Measurements from ENCODE around the gene FTCDNL1. TPM values are rescaled to one million over a fixed set of nuclear protein-coding genes. Genes with fewer than 3 reads are reported as not detected.

The FTCDNL1 gene
- total and polyA plus RNA-seq, 2 of the 13 experiments (the other 11 are each of a cell fraction or from before 2014, with no cell fraction given), result 0.98 to 1.4 TPM

DNA sequence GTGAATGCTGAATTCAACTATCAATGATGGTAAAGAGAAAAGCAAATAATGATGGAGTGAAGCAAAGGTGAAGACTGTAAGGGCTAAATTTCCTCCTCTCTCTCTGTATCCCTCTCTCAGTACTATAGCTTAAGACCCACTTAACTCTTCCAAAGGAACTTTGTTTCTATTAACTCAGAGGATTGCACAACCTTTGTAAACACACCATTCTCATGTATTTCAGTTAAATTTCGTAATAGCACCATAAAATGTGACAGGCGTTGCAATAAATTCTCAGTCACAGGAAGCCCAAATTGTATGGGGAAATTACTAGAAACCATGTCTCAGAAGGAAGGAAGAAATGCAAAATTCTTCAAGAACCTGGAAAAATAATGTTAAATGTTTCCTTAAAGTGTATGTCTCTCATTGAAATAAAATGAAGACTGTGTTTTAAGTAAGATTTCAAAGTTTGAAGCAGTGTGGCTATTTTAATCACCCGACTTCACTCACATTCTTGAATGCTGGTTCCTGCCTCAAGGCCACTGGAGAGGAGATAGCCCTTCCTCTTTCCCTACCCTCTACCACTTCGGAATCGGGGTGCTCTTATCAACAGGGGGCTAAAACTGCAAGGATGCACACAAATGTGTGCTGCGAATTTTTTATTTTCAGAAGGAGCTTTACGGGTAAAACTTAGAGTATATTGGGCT, 112.1 kb downstream of the FTCDNL1 start (continued):
- TF ChIP-seq, protein P1, sequence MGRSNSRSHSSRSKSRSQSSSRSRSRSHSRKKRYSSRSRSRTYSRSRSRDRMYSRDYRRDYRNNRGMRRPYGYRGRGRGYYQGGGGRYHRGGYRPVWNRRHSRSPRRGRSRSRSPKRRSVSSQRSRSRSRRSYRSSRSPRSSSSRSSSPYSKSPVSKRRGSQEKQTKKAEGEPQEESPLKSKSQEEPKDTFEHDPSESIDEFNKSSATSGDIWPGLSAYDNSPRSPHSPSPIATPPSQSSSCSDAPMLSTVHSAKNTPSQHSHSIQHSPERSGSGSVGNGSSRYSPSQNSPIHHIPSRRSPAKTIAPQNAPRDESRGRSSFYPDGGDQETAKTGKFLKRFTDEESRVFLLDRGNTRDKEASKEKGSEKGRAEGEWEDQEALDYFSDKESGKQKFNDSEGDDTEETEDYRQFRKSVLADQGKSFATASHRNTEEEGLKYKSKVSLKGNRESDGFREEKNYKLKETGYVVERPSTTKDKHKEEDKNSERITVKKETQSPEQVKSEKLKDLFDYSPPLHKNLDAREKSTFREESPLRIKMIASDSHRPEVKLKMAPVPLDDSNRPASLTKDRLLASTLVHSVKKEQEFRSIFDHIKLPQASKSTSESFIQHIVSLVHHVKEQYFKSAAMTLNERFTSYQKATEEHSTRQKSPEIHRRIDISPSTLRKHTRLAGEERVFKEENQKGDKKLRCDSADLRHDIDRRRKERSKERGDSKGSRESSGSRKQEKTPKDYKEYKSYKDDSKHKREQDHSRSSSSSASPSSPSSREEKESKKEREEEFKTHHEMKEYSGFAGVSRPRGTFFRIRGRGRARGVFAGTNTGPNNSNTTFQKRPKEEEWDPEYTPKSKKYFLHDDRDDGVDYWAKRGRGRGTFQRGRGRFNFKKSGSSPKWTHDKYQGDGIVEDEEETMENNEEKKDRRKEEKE (IDR thresholded peaks at IDR 0.05), result no peak
- TF ChIP-seq SUZ12 (IDR thresholded peaks at IDR 0.05; ENCODE audit: low read depth, low read length), result no peak
- no peak for TF ChIP-seq ZNF33B (CRISPR knock-in tag; IDR thresholded peaks at IDR 0.05)
- TF ChIP-seq, protein P2, sequence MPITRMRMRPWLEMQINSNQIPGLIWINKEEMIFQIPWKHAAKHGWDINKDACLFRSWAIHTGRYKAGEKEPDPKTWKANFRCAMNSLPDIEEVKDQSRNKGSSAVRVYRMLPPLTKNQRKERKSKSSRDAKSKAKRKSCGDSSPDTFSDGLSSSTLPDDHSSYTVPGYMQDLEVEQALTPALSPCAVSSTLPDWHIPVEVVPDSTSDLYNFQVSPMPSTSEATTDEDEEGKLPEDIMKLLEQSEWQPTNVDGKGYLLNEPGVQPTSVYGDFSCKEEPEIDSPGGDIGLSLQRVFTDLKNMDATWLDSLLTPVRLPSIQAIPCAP (CRISPR knock-in tag; IDR thresholded peaks at IDR 0.05; ENCODE audit: low read depth), result no peak
- TF ChIP-seq, protein P3, sequence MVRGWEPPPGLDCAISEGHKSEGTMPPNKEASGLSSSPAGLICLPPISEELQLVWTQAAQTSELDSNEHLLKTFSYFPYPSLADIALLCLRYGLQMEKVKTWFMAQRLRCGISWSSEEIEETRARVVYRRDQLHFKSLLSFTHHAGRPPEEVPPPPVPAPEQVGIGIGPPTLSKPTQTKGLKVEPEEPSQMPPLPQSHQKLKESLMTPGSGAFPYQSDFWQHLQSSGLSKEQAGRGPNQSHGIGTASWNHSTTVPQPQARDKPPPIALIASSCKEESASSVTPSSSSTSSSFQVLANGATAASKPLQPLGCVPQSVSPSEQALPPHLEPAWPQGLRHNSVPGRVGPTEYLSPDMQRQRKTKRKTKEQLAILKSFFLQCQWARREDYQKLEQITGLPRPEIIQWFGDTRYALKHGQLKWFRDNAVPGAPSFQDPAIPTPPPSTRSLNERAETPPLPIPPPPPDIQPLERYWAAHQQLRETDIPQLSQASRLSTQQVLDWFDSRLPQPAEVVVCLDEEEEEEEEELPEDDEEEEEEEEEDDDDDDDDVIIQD (CRISPR knock-in tag; IDR thresholded peaks at IDR 0.05; ENCODE audit: low read depth), result peak; percentile 82; the same call in 1 of the 2 replicates
- TF ChIP-seq TCF7 (IDR thresholded peaks at IDR 0.05; ENCODE audit: low read depth), result 0 out of 2 replicates have a peak, but pooled peaks have one; percentile 34
- TF ChIP-seq POLR2AphosphoS2 (IDR thresholded peaks at IDR 0.05; ENCODE audit: low read depth, low read length), result no peak
- TF ChIP-seq ZNF431 (CRISPR knock-in tag; IDR thresholded peaks at IDR 0.05; ENCODE audit: borderline replicate concordance, low read depth), result no peak
- no peak for TF ChIP-seq ZNF496 (CRISPR knock-in tag; IDR thresholded peaks at IDR 0.05; ENCODE audit: insufficient replicate concordance)
- TF ChIP-seq SRSF9 (IDR thresholded peaks at IDR 0.05; ENCODE audit: borderline replicate concordance, insufficient read depth, low read depth, low read length, poor library complexity, severe bottlenecking), result no peak
- TF ChIP-seq ZNF552 (CRISPR knock-in tag; IDR thresholded peaks at IDR 0.05; ENCODE audit: borderline replicate concordance), result no peak
- TF ChIP-seq, protein P4, sequence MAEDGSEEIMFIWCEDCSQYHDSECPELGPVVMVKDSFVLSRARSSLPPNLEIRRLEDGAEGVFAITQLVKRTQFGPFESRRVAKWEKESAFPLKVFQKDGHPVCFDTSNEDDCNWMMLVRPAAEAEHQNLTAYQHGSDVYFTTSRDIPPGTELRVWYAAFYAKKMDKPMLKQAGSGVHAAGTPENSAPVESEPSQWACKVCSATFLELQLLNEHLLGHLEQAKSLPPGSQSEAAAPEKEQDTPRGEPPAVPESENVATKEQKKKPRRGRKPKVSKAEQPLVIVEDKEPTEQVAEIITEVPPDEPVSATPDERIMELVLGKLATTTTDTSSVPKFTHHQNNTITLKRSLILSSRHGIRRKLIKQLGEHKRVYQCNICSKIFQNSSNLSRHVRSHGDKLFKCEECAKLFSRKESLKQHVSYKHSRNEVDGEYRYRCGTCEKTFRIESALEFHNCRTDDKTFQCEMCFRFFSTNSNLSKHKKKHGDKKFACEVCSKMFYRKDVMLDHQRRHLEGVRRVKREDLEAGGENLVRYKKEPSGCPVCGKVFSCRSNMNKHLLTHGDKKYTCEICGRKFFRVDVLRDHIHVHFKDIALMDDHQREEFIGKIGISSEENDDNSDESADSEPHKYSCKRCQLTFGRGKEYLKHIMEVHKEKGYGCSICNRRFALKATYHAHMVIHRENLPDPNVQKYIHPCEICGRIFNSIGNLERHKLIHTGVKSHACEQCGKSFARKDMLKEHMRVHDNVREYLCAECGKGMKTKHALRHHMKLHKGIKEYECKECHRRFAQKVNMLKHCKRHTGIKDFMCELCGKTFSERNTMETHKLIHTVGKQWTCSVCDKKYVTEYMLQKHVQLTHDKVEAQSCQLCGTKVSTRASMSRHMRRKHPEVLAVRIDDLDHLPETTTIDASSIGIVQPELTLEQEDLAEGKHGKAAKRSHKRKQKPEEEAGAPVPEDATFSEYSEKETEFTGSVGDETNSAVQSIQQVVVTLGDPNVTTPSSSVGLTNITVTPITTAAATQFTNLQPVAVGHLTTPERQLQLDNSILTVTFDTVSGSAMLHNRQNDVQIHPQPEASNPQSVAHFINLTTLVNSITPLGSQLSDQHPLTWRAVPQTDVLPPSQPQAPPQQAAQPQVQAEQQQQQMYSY (CRISPR knock-in tag; IDR thresholded peaks at IDR 0.05), result no peak
- TF ChIP-seq ZNF180 (CRISPR knock-in tag; IDR thresholded peaks at IDR 0.05; ENCODE audit: borderline replicate concordance, low read depth), result no peak
- TF ChIP-seq ZNF343 (CRISPR knock-in tag; IDR thresholded peaks at IDR 0.05), result no peak
- TF ChIP-seq MTF2 (CRISPR knock-in tag; IDR thresholded peaks at IDR 0.05; ENCODE audit: borderline replicate concordance), result no peak
- TF ChIP-seq ZNF124 (CRISPR knock-in tag; IDR thresholded peaks at IDR 0.05), result peak; percentile 91
- TF ChIP-seq, protein P5, sequence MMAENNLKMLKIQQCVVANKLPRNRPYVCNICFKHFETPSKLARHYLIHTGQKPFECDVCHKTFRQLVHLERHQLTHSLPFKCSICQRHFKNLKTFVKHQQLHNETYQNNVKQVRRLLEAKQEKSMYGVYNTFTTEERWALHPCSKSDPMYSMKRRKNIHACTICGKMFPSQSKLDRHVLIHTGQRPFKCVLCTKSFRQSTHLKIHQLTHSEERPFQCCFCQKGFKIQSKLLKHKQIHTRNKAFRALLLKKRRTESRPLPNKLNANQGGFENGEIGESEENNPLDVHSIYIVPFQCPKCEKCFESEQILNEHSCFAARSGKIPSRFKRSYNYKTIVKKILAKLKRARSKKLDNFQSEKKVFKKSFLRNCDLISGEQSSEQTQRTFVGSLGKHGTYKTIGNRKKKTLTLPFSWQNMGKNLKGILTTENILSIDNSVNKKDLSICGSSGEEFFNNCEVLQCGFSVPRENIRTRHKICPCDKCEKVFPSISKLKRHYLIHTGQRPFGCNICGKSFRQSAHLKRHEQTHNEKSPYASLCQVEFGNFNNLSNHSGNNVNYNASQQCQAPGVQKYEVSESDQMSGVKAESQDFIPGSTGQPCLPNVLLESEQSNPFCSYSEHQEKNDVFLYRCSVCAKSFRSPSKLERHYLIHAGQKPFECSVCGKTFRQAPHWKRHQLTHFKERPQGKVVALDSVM (CRISPR knock-in tag; IDR thresholded peaks at IDR 0.05), result no peak
- TF ChIP-seq ZFYVE20 (CRISPR knock-in tag; IDR thresholded peaks at IDR 0.05; ENCODE audit: borderline replicate concordance, low read depth), result no peak
